Omental fat pad (tissue), 4 donors: ENCODE measurements around the gene LIG4. TPM values are rescaled to one million over a fixed set of nuclear protein-coding genes. Genes with fewer than 3 reads are reported as not detected.

Experiments used
- ATAC-seq: fragments of 150-250 bp; one replicate; pipeline ENCODE4 v1.9.1; 2016; ENCODE audit warnings: mild to moderate bottlenecking, moderate library complexity; ENCODE audit not compliant: low FRiP score
- DNase-seq: peaks from one replicate; pipeline ENCODE4 v3.0.0-alpha.2; 2019; ENCODE audit warnings: low spot score
- CTCF ChIP-seq, 3 donors: fragments of 450-650 bp; IDR thresholded peaks; one replicate each; pipeline ENCODE4 v1.5.1; 2016 to 2017; ENCODE audit warnings: antibody characterized with exemption in 3 of 3, mild to moderate bottlenecking in 3 of 3, moderate library complexity in 2 of 3
- total RNA-seq, 4 donors: library from RNA; depleted of rRNA; stranded (reverse); fragments of >200 nt; gene quantifications; one replicate each; pipeline ENCODE4 v1.1.0, GENCODE V29; 2016

LIG4 gene
- total RNA-seq, 4 donors from 2014 or later, result 8.0 to 11.2 (median 9.2) TPM

GRCh38 chr13:108193806-108194205 lies 21.5 kb downstream of the LIG4 start:
- TF ChIP-seq CTCF (IDR thresholded peaks at IDR 0.05), result no peak
- ATAC-seq (no peak), DNase-seq (no peak)

GRCh38 chr13:108190897-108191296 lies 24.4 kb downstream of the LIG4 start:
- ATAC-seq (no peak), DNase-seq (no peak)
- TF ChIP-seq CTCF (IDR thresholded peaks at IDR 0.05), result no peak

GRCh38 chr13:108188260-108188659 lies 27.1 kb downstream of the LIG4 start:
- no peak for TF ChIP-seq CTCF (IDR thresholded peaks at IDR 0.05)
- ATAC-seq, result no peak
- no peak for DNase-seq

GRCh38 chr13:108185223-108185622 lies 30.1 kb downstream of the LIG4 start:
- TF ChIP-seq CTCF (IDR thresholded peaks at IDR 0.05), result no peak
- no peak for ATAC-seq
- no peak for DNase-seq

- TF ChIP-seq CTCF (IDR thresholded peaks at IDR 0.05), result no peak
- DNase-seq, result no peak
- no peak for ATAC-seq
Observed at GRCh38 chr13:108182652-108183051, 32.7 kb downstream of the LIG4 start.

GRCh38 chr13:108178078-108178477 lies 37.3 kb downstream of the LIG4 start:
- TF ChIP-seq CTCF (IDR thresholded peaks at IDR 0.05), result no peak
- ATAC-seq, result no peak
- DNase-seq, result no peak

GRCh38 chr13:108176685-108177274 lies 38.6 kb downstream of the LIG4 start:
- no peak for DNase-seq
- no peak for TF ChIP-seq CTCF (IDR thresholded peaks at IDR 0.05)
- no peak for ATAC-seq
